ENCODE measurements around the gene CDKN2D. TPM values are rescaled to one million over a fixed set of nuclear protein-coding genes. Genes with fewer than 3 reads are reported as not detected.
"Not testable (repeated sequence)": the region's sequence is repeated elsewhere in the genome, so short reads cannot be mapped to it uniquely, and the experiment has no call there.

Gene CDKN2D
- total and polyA plus RNA-seq, 9 donors, result 2.8 to 7.6 (median 5.6) TPM

- no peaks in the 10 kb centered on the region for H3K27me3 ChIP-seq
- no peaks in the 10 kb centered on the region for H3K4me1 ChIP-seq (ENCODE audit: insufficient read depth)
- TF ChIP-seq POLR2A (IDR thresholded peaks at IDR 0.05), result no peak
- TF ChIP-seq CTCF (IDR thresholded peaks at IDR 0.05), result no peak
- TF ChIP-seq EP300 (IDR thresholded peaks at IDR 0.05), result no peak
- intact Hi-C loops (cut with DNase I), result no loop called here
- H3K36me3 ChIP-seq, result no peaks in the 10 kb centered on the region
- H3K9me3 ChIP-seq, result no peaks in the 10 kb centered on the region
- DNase-seq, result no peak
- no peak overlapping the region for H3K4me3 ChIP-seq
- 46 to 61% (median 53%) methylated on average over 11 of the region's 11 CpGs for WGBS, 3 donors
- H3K27ac ChIP-seq, result no peak overlapping the region
These were observed 31.1 kb downstream of the CDKN2D start for GRCh38 chr19:10537668-10538067.

GRCh38 chr19:10535613-10536012 is 33.2 kb downstream of the CDKN2D start:
- intact Hi-C loops (cut with DNase I), result no loop called here
- no peaks in the 10 kb centered on the region for H3K27me3 ChIP-seq
- H3K4me3 ChIP-seq, result no peak overlapping the region
- TF ChIP-seq POLR2A (IDR thresholded peaks at IDR 0.05) (no peak), CTCF (IDR thresholded peaks at IDR 0.05) (no peak), EP300 (IDR thresholded peaks at IDR 0.05) (no peak)
- no peak for DNase-seq
- H3K27ac ChIP-seq, result no peak overlapping the region
- 66 to 74% (median 66%) methylated on average over 6 of the region's 6 CpGs for WGBS, 3 donors
- H3K9me3 ChIP-seq, result no peaks in the 10 kb centered on the region
- no peaks in the 10 kb centered on the region for H3K4me1 ChIP-seq (ENCODE audit: insufficient read depth)
- no peaks in the 10 kb centered on the region for H3K36me3 ChIP-seq

- H3K36me3 ChIP-seq, result no peaks in the 10 kb centered on the region
- H3K27ac ChIP-seq, result no peak overlapping the region
- no peaks in the 10 kb centered on the region for H3K4me1 ChIP-seq (ENCODE audit: insufficient read depth)
- no peak for DNase-seq
- intact Hi-C loops (cut with DNase I), result no loop called here
- no peaks in the 10 kb centered on the region for H3K9me3 ChIP-seq
- no peak overlapping the region for H3K4me3 ChIP-seq
- no peaks in the 10 kb centered on the region for H3K27me3 ChIP-seq
- TF ChIP-seq CTCF (IDR thresholded peaks at IDR 0.05) (no peak), EP300 (IDR thresholded peaks at IDR 0.05) (no peak), POLR2A (IDR thresholded peaks at IDR 0.05) (no peak)
- WGBS, 3 donors, result 53 to 63% (median 55%) methylated on average over 10 of the region's 10 CpGs
These were observed 35.0 kb downstream of the CDKN2D start for GRCh38 chr19:10533646-10534386.

- intact Hi-C loops (cut with DNase I), result no loop called here
- no peaks in the 10 kb centered on the region for H3K4me1 ChIP-seq (ENCODE audit: insufficient read depth)
- H3K4me3 ChIP-seq, result no peak overlapping the region
- TF ChIP-seq EP300 (IDR thresholded peaks at IDR 0.05) (no peak), CTCF (IDR thresholded peaks at IDR 0.05) (no peak), POLR2A (IDR thresholded peaks at IDR 0.05) (no peak)
- no peaks in the 10 kb centered on the region for H3K9me3 ChIP-seq
- H3K27ac ChIP-seq, result no peak overlapping the region
- no peaks in the 10 kb centered on the region for H3K27me3 ChIP-seq
- DNase-seq, result no peak
- 84 to 100% (median 94%) methylated on average over 1 of the region's 1 CpG for WGBS, 3 donors
- no peaks in the 10 kb centered on the region for H3K36me3 ChIP-seq
These were observed 36.3 kb downstream of the CDKN2D start for GRCh38 chr19:10532457-10532856.

- H3K27me3 ChIP-seq; DNase-seq; H3K36me3 ChIP-seq; H3K9me3 ChIP-seq; H3K4me1 ChIP-seq (ENCODE audit: insufficient read depth); H3K27ac ChIP-seq; intact Hi-C loops (cut with DNase I); H3K4me3 ChIP-seq: not testable (repeated sequence)
- 83 to 87% (median 83%) methylated on average over 8 of the region's 8 CpGs for WGBS, 3 donors
These were observed 41.9 kb downstream of the CDKN2D start for GRCh38 chr19:10526887-10527286.
